DMS53 treated with DMSO at 0.1 percent for 48 hours (cell line): ENCODE results near the gene DEFB125.
"Not testable (repeated sequence)": the region's sequence is repeated elsewhere in the genome, so short reads cannot be mapped to it uniquely, and the experiment has no call there.

ENCODE experiments used
- DNase-seq: peaks from one replicate; lab custom pipeline; 2025; ENCODE audit not compliant: unreplicated experiment; lab: John Stamatoyannopoulos, UW

The DEFB125 gene

GRCh38 chr20:87401-87800 is at the start of gene DEFB125:
TSS of gene DEFB125 (plus strand) at chr20:87672. CDS start at chr20:87710, 38 bp downstream.
- DNase-seq, result no peak

- no peak for DNase-seq
Observed at GRCh38 chr20:60035-60918, 27.2 kb upstream of the DEFB125 start.

GRCh38 chr20:61230-61629 is 26.2 kb upstream of the DEFB125 start:
- DNase-seq, result no peak

GRCh38 chr20:61757-62156 is 25.7 kb upstream of the DEFB125 start:
- DNase-seq, result no peak

- no peak for DNase-seq
Observed at GRCh38 chr20:62487-62886, 25.0 kb upstream of the DEFB125 start.

- no peak for DNase-seq
Observed at GRCh38 chr20:64026-64603, 23.4 kb upstream of the DEFB125 start.

GRCh38 chr20:64766-65322 is 22.6 kb upstream of the DEFB125 start:
- no peak for DNase-seq

- no peak for DNase-seq
Observed at GRCh38 chr20:77231-77630, 10.2 kb upstream of the DEFB125 start.

- DNase-seq, result no peak
Observed at GRCh38 chr20:78338-78737, 9.1 kb upstream of the DEFB125 start.

GRCh38 chr20:79565-79964 is 7.9 kb upstream of the DEFB125 start:
- DNase-seq, result no peak

- DNase-seq, result no peak
Observed at GRCh38 chr20:90651-91050, 3.2 kb downstream of the DEFB125 start.

GRCh38 chr20:93641-94040 is 6.2 kb downstream of the DEFB125 start:
- no peak for DNase-seq

GRCh38 chr20:95215-95614 is 7.7 kb downstream of the DEFB125 start:
- no peak for DNase-seq

- not testable (repeated sequence) for DNase-seq
Observed at GRCh38 chr20:97691-98090, 10.2 kb downstream of the DEFB125 start.

- DNase-seq, result no peak
Observed at GRCh38 chr20:101975-102374, 14.5 kb downstream of the DEFB125 start.

GRCh38 chr20:103456-103855 is 16.0 kb downstream of the DEFB125 start:
- DNase-seq, result no peak

- DNase-seq, result no peak
Observed at GRCh38 chr20:112396-112795, 24.9 kb downstream of the DEFB125 start.

GRCh38 chr20:117518-117917 is 30.0 kb downstream of the DEFB125 start:
- no peak for DNase-seq

GRCh38 chr20:129786-130323 is 42.4 kb downstream of the DEFB125 start:
- DNase-seq, result not testable (repeated sequence)

GRCh38 chr20:137668-138490 is 50.4 kb downstream of the DEFB125 start:
- DNase-seq, result no peak

- DNase-seq, result no peak
Observed at GRCh38 chr20:142290-142689, 54.8 kb downstream of the DEFB125 start, which contains the start of gene DEFB126. TSS of gene DEFB126 (plus strand) at chr20:142590. CDS start at chr20:142629, 39 bp downstream.
